HepG2 (cell line): Measurements from ENCODE around the gene GALNT11. TPM values are rescaled to one million over a fixed set of nuclear protein-coding genes. Genes with fewer than 3 reads are reported as not detected.
A peak's percentile ranks its signal among the peaks of the same experiment; 100 is the strongest.

Experiments
- AFF4 ChIP-seq: sonication (generic); formaldehyde crosslinking; IDR thresholded peaks from 2 replicates; pipeline ENCODE4 v1.4.0; 2020; ENCODE audit warnings: missing genetic modification reagents
- ATF3 ChIP-seq: sonication (generic); formaldehyde crosslinking; IDR thresholded peaks from 2 replicates; pipeline ENCODE4 v1.4.0; 2020; ENCODE audit warnings: missing genetic modification reagents
- CENPBD1 ChIP-seq: sonication (generic); formaldehyde crosslinking; IDR thresholded peaks from 2 replicates; pipeline ENCODE4 v1.8.0; 2022; ENCODE audit warnings: missing genetic modification reagents, low read depth, mild to moderate bottlenecking, borderline replicate concordance
- DR1 ChIP-seq: sonication (generic); formaldehyde crosslinking; IDR thresholded peaks from 2 replicates; pipeline ENCODE4 v1.8.0; 2021; ENCODE audit warnings: mild to moderate bottlenecking, missing genetic modification reagents, inconsistent platforms
- GTF2F1 ChIP-seq: fragments of 150-350 bp; IDR thresholded peaks from 2 replicates; pipeline ENCODE4 v1.6.1; 2014; ENCODE audit warnings: low read length
- HES4 ChIP-seq: sonication (generic); formaldehyde crosslinking; IDR thresholded peaks from 2 replicates; pipeline ENCODE4 v1.9.0; 2021; ENCODE audit warnings: mild to moderate bottlenecking, missing genetic modification reagents, borderline replicate concordance
- HOXA9 ChIP-seq: sonication (generic); formaldehyde crosslinking; IDR thresholded peaks from 2 replicates; pipeline ENCODE4 v1.8.1; 2022; ENCODE audit warnings: missing genetic modification reagents, mild to moderate bottlenecking, moderate library complexity, borderline replicate concordance
- IRF2 ChIP-seq: IDR thresholded peaks from 2 replicates; pipeline ENCODE4 v1.6.1; 2018; ENCODE audit warnings: missing genetic modification reagents, missing compliant biosample characterization
- JUN ChIP-seq: sonication (generic); formaldehyde crosslinking; IDR thresholded peaks from 2 replicates; pipeline ENCODE4 v1.4.0; 2020; ENCODE audit warnings: mild to moderate bottlenecking, missing genetic modification reagents
- MYNN ChIP-seq: sonication (generic); formaldehyde crosslinking; IDR thresholded peaks from 2 replicates; pipeline ENCODE4 v1.4.0; 2020; ENCODE audit warnings: mild to moderate bottlenecking, low read depth, missing genetic modification reagents
- RARA ChIP-seq: IDR thresholded peaks from 2 replicates; pipeline ENCODE4 v1.6.1; 2016; ENCODE audit warnings: missing genetic modification reagents, missing compliant biosample characterization
- SIN3A ChIP-seq: IDR thresholded peaks from 2 replicates; pipeline ENCODE4 v1.6.1; 2011; ENCODE audit warnings: low read depth, mild to moderate bottlenecking, control low read depth, low read length, borderline replicate concordance
- SNAI1 ChIP-seq: sonication (generic); formaldehyde crosslinking; IDR thresholded peaks from 2 replicates; pipeline ENCODE4 v1.5.0; 2020; ENCODE audit warnings: mild to moderate bottlenecking, missing genetic modification reagents, borderline replicate concordance
- SP4 ChIP-seq: sonication (generic); formaldehyde crosslinking; IDR thresholded peaks from 2 replicates; pipeline ENCODE4 v1.8.1; 2023; ENCODE audit warnings: mild to moderate bottlenecking, missing genetic modification reagents
- TOE1 ChIP-seq: sonication (generic); formaldehyde crosslinking; IDR thresholded peaks from 2 replicates; pipeline ENCODE4 v1.4.0; 2020; ENCODE audit warnings: mild to moderate bottlenecking, missing genetic modification reagents
- YEATS4 ChIP-seq: sonication (generic); formaldehyde crosslinking; IDR thresholded peaks from 2 replicates; pipeline ENCODE4 v1.4.0; 2020; ENCODE audit warnings: missing genetic modification reagents, borderline replicate concordance
- ZBTB26 ChIP-seq: IDR thresholded peaks from 2 replicates; pipeline ENCODE4 v1.6.1; 2016; ENCODE audit warnings: missing compliant biosample characterization, missing genetic modification reagents, borderline replicate concordance
- ZBTB37 ChIP-seq: sonication (generic); formaldehyde crosslinking; IDR thresholded peaks from 2 replicates; pipeline ENCODE4 v1.4.0; 2020; ENCODE audit warnings: mild to moderate bottlenecking, missing genetic modification reagents
- ZBTB38 ChIP-seq: sonication (generic); formaldehyde crosslinking; IDR thresholded peaks from 2 replicates; pipeline ENCODE4 v1.5.1; 2020; ENCODE audit warnings: mild to moderate bottlenecking, missing genetic modification reagents
- ZC3H13 ChIP-seq: sonication (generic); formaldehyde crosslinking; IDR thresholded peaks from 2 replicates; pipeline ENCODE4 v1.8.1; 2023; ENCODE audit warnings: mild to moderate bottlenecking, missing genetic modification reagents, moderate library complexity
- ZFP62 ChIP-seq: sonication (generic); formaldehyde crosslinking; IDR thresholded peaks from 2 replicates; pipeline ENCODE4 v1.4.0; 2020; ENCODE audit warnings: missing genetic modification reagents
- ZMYM3 ChIP-seq: sonication (generic); formaldehyde crosslinking; IDR thresholded peaks from 2 replicates; pipeline ENCODE4 v1.5.1; 2020; ENCODE audit warnings: mild to moderate bottlenecking, missing genetic modification reagents
- ZNF17 ChIP-seq: sonication (generic); formaldehyde crosslinking; IDR thresholded peaks from 2 replicates; pipeline ENCODE4 v1.5.0; 2020; ENCODE audit warnings: mild to moderate bottlenecking, missing genetic modification reagents
- ZNF20 ChIP-seq: sonication (generic); formaldehyde crosslinking; IDR thresholded peaks from 2 replicates; pipeline ENCODE4 v1.4.0; 2020; ENCODE audit warnings: mild to moderate bottlenecking, moderate library complexity, missing genetic modification reagents
- ZNF274 ChIP-seq: sonication (generic); formaldehyde crosslinking; IDR thresholded peaks from 2 replicates; pipeline ENCODE4 v1.5.1; 2020; ENCODE audit warnings: mild to moderate bottlenecking, missing genetic modification reagents
- ZNF720 ChIP-seq: sonication (generic); formaldehyde crosslinking; IDR thresholded peaks from 2 replicates; pipeline ENCODE4 v1.4.0; 2020; ENCODE audit warnings: missing genetic modification reagents
- ZSCAN31 ChIP-seq: sonication (generic); formaldehyde crosslinking; IDR thresholded peaks from 2 replicates; pipeline ENCODE4 v1.5.0; 2020; ENCODE audit warnings: low read depth, mild to moderate bottlenecking, missing genetic modification reagents
- polyA plus RNA-seq, 8 experiments: library from polyadenylated mRNA; depleted of rRNA in 3 of 8; stranded (reverse) in 7 of 8; unstranded in 1 of 8; fragments of >200 nt; fragmentation: Illumina TruSeq in 4 of 8; extraction: Trizol in 4 of 8; gene quantifications; 2 replicates each; pipeline versions ENCODE4 v1.2.1 to v1.2.3, GENCODE V29; 2011 to 2016; ENCODE audit warnings: low read depth in 4 of 8, missing spikeins in 1 of 8, mixed read lengths in 1 of 8; ENCODE audit not compliant: insufficient read depth in 1 of 8
- total RNA-seq, 5 experiments: library from RNA; depleted of rRNA; stranded (reverse); fragments of >200 nt; fragmentation: Illumina TruSeq; extraction: Trizol; gene quantifications; 2 replicates each; pipeline ENCODE4 v1.2.3, GENCODE V29; 2016; ENCODE audit warnings: low read depth in 1 of 5

GALNT11 gene
- total and polyA plus RNA-seq, 2 of the 13 experiments (the other 11 are each of a cell fraction or from before 2014, with no cell fraction given) = 9.3 to 16.3 TPM

GRCh38 chr7:152081088-152081487, 55.6 kb downstream of the GALNT11 start (continued):
- TF ChIP-seq DR1 (CRISPR knock-in tag) (no peak), ATF3 (CRISPR knock-in tag) (no peak), MYNN (no peak), HES4 (CRISPR knock-in tag) (no peak), ZBTB38 (CRISPR knock-in tag) (no peak), SIN3A (no peak), ZSCAN31 (CRISPR knock-in tag) (no peak), CENPBD1 (CRISPR knock-in tag) (no peak), RARA (peak; percentile 70), ZC3H13 (no peak), ZBTB26 (CRISPR knock-in tag) (no peak), SNAI1 (CRISPR knock-in tag) (no peak), ZMYM3 (no peak), ZBTB37 (no peak), ZNF17 (no peak), ZNF720 (CRISPR knock-in tag) (no peak), YEATS4 (no peak), IRF2 (peak; percentile 31; the same call in 1 of the 2 replicates), HOXA9 (CRISPR knock-in tag) (no peak), ZNF20 (CRISPR knock-in tag) (no peak), JUN (CRISPR knock-in tag) (no peak), SP4 (CRISPR knock-in tag) (no peak), AFF4 (no peak), ZNF274 (CRISPR knock-in tag) (no peak), GTF2F1 (no peak), TOE1 (CRISPR knock-in tag) (no peak), ZFP62 (CRISPR knock-in tag) (no peak)
